Adrenal gland (tissue), 12 donors: ENCODE data around the gene DYRK1A. TPM values are rescaled to one million over a fixed set of nuclear protein-coding genes. Genes with fewer than 3 reads are reported as not detected.

Source experiments
- DNase-seq, 7 donors: peaks; one replicate each; pipeline ENCODE4 v3.0.0-alpha.2; 2019 to 2020
- H3K27ac ChIP-seq, 5 donors: fragments of 200-600 bp; sonication (generic) in 4 of 5; 1 replicate in 3 of 5; 2 replicates in 2 of 5; pipeline versions ENCODE4 v1.5.1 to v1.8.0; 2016 to 2020; ENCODE audit warnings: mild to moderate bottlenecking in 1 of 5
- H3K27me3 ChIP-seq: fragments of 200-600 bp; 2 replicates; pipeline ENCODE4 v1.8.0; 2021
- H3K36me3 ChIP-seq, 2 donors: fragments of 200-600 bp; replicated peaks in 1 of 2; 1 replicate in 1 of 2; 2 replicates in 1 of 2; pipeline versions ENCODE4 v1.5.1 to v1.8.0; 2018 to 2022
- H3K4me1 ChIP-seq, 2 donors: fragments of 200-600 bp; replicated peaks in 1 of 2; 1 replicate in 1 of 2; 2 replicates in 1 of 2; pipeline versions ENCODE4 v1.5.1 to v1.8.0; 2018 to 2021
- H3K4me3 ChIP-seq, 4 donors: fragments of 200-600 bp; sonication (generic) in 3 of 4; one replicate each; pipeline ENCODE4 v1.5.1; 2016 to 2018
- H3K9me3 ChIP-seq, 3 donors: fragments of 200-600 bp; sonication (generic) in 1 of 3; replicated peaks in 1 of 3; 1 replicate in 2 of 3; 2 replicates in 1 of 3; pipeline versions ENCODE4 v1.5.1 to v1.8.0; 2016 to 2021
- CTCF ChIP-seq, 6 experiments: fragments of 450-650 bp in 4 of 6; fragments of 200-600 bp in 2 of 6; sonication (generic) in 1 of 6; IDR thresholded peaks; 1 replicate in 5 of 6; 2 replicates in 1 of 6; pipeline versions ENCODE4 v1.5.1 to v1.8.0; 2016 to 2021; ENCODE audit warnings: antibody characterized with exemption in 6 of 6, mild to moderate bottlenecking in 2 of 6, moderate library complexity in 1 of 6
- POLR2A ChIP-seq, 2 donors: fragments of 450-650 bp; IDR thresholded peaks; one replicate each; pipeline ENCODE4 v1.6.1; 2017; ENCODE audit warnings: antibody characterized with exemption in 2 of 2, mild to moderate bottlenecking in 2 of 2, moderate library complexity in 1 of 2
- WGBS, 4 donors: extraction: QIAGEN DNeasy Blood & Tissue Kit in 2 of 4; methylation state at CpG; one replicate each; pipeline versions ENCODE4 v1.1.5 to v1.1.7; 2013 to 2017; 5-methylcytosine and 5-hydroxymethylcytosine counted together
- intact Hi-C, 2 donors: fragments of 100-400 bp; cut with DNase I; formaldehyde crosslinking; loops; one replicate each; pipeline versions ENCODE4 v1.14.1 to v1.15.0; 2022 to 2023
- polyA plus RNA-seq, 3 donors: library from polyadenylated mRNA; stranded (reverse); fragments of 200-250 nt in 2 of 3; fragments of 350-450 nt in 1 of 3; fragmentation: Illumina TruSeq in 1 of 3; extraction: RNeasy Lipid Tissue Mini Kit (QIAGEN cat#74804) in 1 of 3; gene quantifications; one replicate each; pipeline ENCODE4 v1.2.3, GENCODE V29; 2013 to 2014
- total RNA-seq, 9 donors: library from RNA; depleted of rRNA in 4 of 9; stranded (reverse); fragments of >200 nt in 4 of 9; fragments of 120-200 nt in 1 of 9; fragmentation: NEBNext Ultra II Directional in 1 of 9; extraction: Animal tissue kit (Norgen Biotek cat#: 25700) in 1 of 9; gene quantifications; one replicate each; pipeline versions ENCODE4 v1.1.0 to v1.2.4, GENCODE V29; 2013 to 2023
- donor health status: healthy with polysubstance abuse.
- donor health status: Bipolar disorder and iron deficiency.
- donor health status: DM: yes; HTN: yes; CAD: no.
- donor health status: DM: no; HTN: no; CAD: no.
- donor health status: DM: no; HTN: no; CAD: no.
- donor health status: DM: yes; HTN: yes; CAD: no.

Gene DYRK1A
- total and polyA plus RNA-seq, 12 donors: 23.6 to 92.3 (median 57.7) TPM

GRCh38 chr21:37341254-37341960 is 25.2 kb upstream of the DYRK1A start:
- Histone ChIP-seq H3K9me3 (no peaks in the 10 kb centered on the region), H3K4me3 (no peak overlapping the region), H3K27me3 (no peaks in the 10 kb centered on the region), H3K4me1 (peaks cover 11 to 25% of the 10 kb centered on the region in 2 donors), H3K36me3 (no peaks in the 10 kb centered on the region), H3K27ac (no peak overlapping the region)
- no peak for DNase-seq
- no peak for TF ChIP-seq POLR2A (IDR thresholded peaks at IDR 0.05)
- no peak for TF ChIP-seq CTCF (IDR thresholded peaks at IDR 0.05)
- 72 to 77% (median 77%) methylated on average over 8 of the region's 8 CpGs for whole genome bisulfite sequencing, 4 donors
- intact Hi-C loops: no loop called here

- no peak for DNase-seq
- Histone ChIP-seq H3K4me3 (no peak overlapping the region), H3K36me3 (no peaks in the 10 kb centered on the region), H3K27me3 (no peaks in the 10 kb centered on the region), H3K4me1 (peaks cover 11 to 25% of the 10 kb centered on the region in 2 donors), H3K9me3 (no peaks in the 10 kb centered on the region), H3K27ac (no peak overlapping the region)
- 89 to 92% (median 90%) methylated on average over 7 to 9 of the region's 9 CpGs for WGBS, 4 donors
- TF ChIP-seq POLR2A (IDR thresholded peaks at IDR 0.05): no peak
- no peak for TF ChIP-seq CTCF (IDR thresholded peaks at IDR 0.05)
- intact Hi-C loops: no loop called here
These were observed 24.4 kb upstream of the DYRK1A start for GRCh38 chr21:37342046-37342632.

- WGBS, 4 donors: 87 to 96% (median 94%) methylated on average over 2 of the region's 2 CpGs
These were observed 19.6 kb upstream of the DYRK1A start for GRCh38 chr21:37346841-37347430.

More at GRCh38 chr21:37346841-37347430, 19.6 kb upstream of the DYRK1A start:
- no peak for DNase-seq
- peaks cover 0 to 13% (median 5%) of the 10 kb centered on the region in 3 donors for H3K9me3 ChIP-seq
- H3K4me3 ChIP-seq: no peak overlapping the region
- no peaks in the 10 kb centered on the region for H3K4me1 ChIP-seq
- no peak overlapping the region for H3K27ac ChIP-seq
- intact Hi-C loops: no loop called here
- H3K36me3 ChIP-seq: no peaks in the 10 kb centered on the region
- H3K27me3 ChIP-seq: no peaks in the 10 kb centered on the region
- TF ChIP-seq CTCF (IDR thresholded peaks at IDR 0.05) (no peak), POLR2A (IDR thresholded peaks at IDR 0.05) (no peak)
